Left hindlimb (tissue), 1 donor: ENCODE measurements around the gene CD4.

ENCODE experiments used
- DNase-seq: peaks from one replicate; pipeline ENCODE4 v3.0.0-alpha.2; 2018

CD4 gene

DNA sequence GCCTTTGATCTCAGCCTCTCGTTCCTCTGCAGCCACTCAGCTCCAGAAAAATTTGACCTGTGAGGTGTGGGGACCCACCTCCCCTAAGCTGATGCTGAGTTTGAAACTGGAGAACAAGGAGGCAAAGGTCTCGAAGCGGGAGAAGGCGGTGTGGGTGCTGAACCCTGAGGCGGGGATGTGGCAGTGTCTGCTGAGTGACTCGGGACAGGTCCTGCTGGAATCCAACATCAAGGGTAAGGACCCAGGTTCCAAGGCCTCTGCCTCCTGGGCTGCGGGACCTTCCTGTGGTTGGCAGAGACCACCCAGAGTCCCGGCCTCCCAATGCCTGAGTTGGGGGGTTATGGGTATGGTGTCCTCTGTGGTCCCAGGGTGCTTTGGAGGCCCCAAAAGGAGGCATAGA lies 27.8 kb downstream of the CD4 start:
- DNase-seq: no peak

DNA sequence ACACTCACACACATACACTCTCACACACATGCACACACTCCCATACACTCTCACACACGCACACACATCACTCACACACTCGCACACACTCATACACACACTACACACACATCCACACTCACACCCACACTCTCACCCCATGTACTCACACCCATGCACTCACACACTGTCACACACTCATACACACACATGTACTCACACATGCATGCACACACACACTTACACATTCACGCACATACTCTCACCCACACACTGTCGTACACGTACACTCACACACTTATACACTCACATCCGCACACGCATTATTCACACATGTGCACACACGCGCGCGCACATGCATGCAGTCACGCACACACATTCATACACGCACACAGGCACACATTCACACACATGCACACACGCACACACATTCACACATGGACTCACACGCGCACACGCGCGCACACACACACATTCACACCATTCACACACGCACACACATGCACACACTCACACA lies 28.4 kb downstream of the CD4 start:
- DNase-seq: no peak

DNA sequence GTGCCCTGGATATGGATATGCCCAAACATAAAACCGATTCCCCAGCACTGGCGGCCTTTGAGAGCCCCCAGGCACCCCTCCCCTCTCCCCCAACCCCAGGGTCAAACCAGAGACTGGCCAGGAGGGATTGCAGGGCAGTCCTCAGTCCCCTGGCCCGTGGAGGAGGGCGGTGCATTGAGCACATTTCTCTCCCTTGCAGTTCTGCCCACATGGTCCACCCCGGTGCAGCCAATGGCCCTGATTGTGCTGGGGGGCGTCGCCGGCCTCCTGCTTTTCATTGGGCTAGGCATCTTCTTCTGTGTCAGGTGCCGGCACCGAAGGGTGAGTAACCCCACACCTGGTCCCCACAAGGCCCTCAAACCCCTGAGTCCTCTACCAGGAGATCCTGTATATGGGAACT lies 28.9 kb downstream of the CD4 start:
- DNase-seq: no peak

DNA sequence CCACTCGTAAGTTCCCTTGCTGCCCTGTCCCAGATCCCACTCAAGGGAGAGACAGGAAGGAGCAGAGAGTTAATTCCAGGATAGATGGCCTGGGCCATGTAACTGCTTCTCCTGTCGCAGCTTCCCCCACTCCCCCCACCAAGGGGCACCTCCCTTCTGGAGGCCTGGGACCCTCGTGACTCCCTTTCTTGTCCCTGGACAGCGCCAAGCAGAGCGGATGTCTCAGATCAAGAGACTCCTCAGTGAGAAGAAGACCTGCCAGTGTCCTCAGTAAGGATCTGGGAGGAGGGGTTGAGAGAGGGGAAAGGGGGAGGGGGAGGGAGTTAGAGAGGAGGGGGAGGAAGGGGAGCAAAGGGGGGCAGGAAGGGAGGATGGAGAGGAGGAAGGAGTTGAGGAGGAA lies 29.3 kb downstream of the CD4 start:
- DNase-seq: no peak

DNA sequence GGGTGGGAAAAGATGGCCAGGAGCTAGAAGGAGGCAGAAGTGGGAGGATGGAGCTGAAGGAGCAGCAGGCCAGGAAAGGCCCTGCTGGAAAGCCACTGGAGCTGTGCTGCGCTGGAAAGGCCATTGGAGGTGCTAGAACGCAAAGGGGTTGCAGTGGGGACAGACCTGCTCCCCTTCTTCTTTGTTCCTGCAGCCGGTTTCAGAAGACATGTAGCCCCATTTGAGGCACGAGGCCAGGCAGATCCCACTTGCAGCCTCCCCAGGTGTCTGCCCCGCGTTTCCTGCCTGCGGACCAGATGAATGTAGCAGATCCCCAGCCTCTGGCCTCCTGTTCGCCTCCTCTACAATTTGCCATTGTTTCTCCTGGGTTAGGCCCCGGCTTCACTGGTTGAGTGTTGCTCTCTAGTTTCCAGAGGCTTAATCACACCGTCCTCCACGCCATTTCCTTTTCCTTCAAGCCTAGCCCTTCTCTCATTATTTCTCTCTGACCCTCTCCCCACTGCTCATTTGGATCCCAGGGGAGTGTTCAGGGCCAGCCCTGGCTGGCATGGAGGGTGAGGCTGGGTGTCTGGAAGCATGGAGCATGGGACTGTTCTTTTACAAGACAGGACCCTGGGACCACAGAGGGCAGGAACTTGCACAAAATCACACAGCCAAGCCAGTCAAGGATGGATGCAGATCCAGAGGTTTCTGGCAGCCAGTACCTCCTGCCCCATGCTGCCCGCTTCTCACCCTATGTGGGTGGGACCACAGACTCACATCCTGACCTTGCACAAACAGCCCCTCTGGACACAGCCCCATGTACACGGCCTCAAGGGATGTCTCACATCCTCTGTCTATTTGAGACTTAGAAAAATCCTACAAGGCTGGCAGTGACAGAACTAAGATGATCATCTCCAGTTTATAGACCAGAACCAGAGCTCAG lies 30.0 kb downstream of the CD4 start:
- DNase-seq: no peak

DNA sequence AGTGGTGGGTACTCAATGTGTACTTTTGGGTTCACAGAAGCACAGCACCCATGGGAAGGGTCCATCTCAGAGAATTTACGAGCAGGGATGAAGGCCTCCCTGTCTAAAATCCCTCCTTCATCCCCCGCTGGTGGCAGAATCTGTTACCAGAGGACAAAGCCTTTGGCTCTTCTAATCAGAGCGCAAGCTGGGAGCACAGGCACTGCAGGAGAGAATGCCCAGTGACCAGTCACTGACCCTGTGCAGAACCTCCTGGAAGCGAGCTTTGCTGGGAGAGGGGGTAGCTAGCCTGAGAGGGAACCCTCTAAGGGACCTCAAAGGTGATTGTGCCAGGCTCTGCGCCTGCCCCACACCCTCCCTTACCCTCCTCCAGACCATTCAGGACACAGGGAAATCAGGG lies 30.8 kb downstream of the CD4 start:
- DNase-seq: no peak

DNA sequence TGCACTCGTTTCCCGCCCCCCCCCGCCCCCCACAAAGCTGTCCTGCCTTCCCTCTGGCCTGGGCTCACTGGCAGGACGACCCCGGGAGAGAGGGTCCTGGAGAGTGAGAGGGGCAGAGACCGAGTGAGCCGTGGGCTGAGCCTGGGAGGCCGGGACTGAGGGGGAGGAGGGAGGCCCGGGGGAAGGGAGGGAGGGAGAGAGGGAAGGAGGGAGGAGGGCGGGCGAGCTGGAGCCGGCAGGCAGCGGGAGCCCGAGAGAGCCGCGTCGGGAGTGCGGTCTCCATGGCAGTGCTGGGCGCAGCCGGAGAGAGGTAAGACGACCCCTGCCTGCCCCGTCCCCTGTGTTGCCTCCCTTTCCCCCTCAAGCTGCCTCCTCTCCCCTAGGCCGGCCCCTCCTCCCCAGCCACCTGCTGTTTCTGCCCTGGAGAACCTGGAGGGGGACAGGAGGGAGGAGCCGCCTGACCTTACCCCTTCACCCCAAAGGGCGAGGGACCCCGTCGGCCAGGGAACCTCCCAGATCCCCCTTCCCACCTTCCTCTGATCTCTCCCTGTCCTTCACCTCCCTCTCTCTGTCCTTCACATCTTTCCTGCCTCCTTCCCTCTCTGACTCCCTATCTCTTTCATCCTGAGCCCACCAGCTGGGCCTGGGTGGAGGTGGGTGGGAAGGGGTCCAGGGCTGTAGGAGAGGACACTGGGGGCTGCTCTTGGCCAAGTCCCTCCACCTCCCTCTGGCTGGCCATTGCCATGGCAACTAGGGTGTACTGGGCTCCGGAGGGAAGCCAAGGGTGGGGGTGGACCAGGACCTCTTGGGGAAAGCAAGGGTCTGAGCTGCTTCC lies 32.5 kb downstream of the CD4 start, which contains the start of gene GPR162:
Gene GPR162, plus strand, starts transcription at position 231 of the 835 bp plus-strand sequence. CDS start 2,078 bp downstream, outside the sequence.
- peak; percentile 90 for DNase-seq

DNA sequence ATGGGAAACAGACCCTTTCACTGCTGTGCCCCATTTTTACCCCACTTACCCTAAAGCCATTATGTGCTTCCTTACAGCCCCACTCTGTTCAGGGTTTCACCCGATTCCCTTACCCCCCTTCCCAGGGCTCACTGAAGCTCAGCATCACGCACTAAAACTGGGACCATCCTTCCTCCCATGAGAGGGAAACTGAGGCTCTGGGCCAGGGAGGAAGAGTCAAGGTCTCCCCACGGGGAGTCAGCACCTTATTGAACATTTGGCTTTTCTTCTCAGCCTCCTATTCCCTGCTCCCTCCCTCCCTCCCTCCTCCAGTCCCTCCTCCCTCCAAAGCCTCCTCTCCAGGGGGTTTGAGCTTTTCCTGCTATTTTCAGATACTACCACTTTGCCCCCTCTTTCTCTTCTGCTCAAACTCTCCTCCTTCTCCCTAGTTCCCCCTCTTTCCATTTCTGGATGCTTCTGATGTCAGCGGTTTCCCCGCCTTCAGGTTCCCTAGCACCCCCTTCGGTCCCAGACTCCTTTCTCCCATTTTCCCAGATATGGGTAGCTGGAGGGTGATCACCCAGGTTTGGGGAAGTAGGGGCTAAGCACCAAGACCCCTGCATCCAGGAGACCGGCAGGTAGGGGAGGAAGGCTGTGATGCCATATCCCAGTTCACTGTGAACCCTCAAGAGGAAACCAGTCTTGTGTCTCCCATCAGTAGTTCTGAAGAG lies 33.3 kb downstream of the CD4 start:
- DNase-seq: peak; percentile 35

DNA sequence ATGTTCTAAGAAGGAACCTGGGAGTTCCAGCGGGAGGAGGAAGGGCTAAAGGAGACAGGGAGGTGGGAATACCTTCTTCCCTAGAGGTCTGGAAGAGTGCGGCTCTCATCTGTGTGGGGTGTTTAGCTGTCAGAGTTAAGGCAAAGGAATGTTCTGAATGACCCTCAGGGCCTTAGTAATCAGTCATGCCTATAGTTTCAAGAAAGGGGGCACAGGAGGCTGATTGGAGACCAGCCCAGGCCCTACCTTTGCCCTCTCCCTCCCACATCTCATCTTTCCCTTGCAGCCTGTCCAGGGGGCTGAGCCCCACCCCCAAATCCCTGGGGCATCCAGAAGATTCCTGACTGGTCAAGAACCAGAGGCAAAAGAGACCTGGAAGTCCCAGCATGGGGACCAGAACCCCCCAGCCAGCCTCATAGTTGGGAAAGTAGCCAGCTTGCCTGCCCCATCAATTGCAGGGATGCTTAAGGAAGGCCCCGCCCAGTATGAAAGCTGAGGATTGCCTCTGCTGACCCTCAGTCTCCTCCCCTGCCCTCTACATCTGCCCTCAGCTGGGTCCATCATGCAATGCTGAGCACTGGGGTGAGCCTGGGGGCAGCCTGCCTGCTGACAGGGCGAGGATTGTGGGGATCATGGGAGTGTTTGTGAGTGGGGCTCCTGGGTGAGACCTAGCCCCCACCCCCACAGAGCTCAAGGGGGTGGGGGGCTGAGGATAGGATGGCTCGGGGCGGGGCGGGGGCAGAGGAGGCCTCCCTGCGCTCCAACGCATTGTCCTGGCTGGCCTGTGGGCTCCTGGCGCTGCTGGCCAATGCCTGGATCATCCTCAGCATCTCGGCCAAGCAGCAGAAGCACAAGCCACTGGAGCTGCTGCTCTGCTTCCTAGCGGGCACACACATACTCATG lies 34.1 kb downstream of the CD4 start:
- peak; percentile 39 for DNase-seq

DNA sequence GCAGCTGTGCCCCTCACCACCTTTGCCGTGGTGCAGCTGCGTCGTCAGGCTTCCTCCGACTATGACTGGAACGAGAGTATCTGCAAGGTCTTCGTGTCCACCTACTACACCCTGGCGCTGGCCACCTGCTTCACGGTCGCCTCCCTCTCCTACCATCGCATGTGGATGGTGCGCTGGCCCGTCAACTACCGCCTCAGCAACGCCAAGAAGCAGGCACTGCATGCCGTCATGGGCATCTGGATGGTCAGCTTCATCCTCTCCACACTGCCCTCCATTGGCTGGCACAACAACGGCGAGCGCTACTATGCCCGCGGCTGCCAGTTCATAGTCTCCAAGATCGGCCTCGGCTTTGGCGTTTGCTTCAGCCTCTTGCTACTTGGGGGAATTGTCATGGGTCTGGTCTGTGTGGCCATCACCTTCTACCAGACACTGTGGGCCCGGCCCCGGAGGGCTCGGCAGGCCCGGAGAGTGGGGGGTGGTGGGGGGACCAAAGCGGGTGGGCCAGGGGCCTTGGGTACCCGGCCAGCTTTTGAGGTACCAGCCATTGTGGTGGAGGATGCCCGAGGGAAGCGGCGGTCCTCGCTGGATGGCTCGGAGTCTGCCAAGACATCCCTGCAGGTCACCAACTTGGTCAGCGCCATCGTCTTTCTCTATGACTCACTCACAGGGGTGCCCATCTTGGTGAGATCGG lies 34.9 kb downstream of the CD4 start:
- no peak for DNase-seq

DNA sequence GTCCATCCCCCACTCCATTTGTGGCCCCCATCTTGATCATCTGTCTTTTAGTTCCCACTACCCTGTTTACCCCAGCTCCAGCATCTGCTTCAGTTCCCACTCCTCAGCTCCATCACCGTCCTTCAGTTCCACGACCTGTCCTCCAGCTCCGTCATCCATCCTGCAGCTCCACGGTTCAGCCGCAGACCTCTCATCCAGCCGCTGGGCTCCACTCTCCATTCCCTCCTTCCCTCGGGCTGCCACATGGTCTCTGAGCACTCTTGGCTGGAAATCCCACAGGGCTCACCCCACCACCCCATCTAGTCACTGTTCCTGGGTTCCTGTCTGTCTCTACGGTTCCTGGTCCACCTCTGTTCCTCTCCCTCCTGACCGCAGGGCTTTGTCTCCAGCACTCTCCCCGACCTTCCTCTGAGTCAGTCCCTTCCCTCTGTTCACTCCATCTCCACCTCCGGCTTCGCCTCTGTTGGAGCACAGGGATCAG lies 35.6 kb downstream of the CD4 start:
- no peak for DNase-seq

DNA sequence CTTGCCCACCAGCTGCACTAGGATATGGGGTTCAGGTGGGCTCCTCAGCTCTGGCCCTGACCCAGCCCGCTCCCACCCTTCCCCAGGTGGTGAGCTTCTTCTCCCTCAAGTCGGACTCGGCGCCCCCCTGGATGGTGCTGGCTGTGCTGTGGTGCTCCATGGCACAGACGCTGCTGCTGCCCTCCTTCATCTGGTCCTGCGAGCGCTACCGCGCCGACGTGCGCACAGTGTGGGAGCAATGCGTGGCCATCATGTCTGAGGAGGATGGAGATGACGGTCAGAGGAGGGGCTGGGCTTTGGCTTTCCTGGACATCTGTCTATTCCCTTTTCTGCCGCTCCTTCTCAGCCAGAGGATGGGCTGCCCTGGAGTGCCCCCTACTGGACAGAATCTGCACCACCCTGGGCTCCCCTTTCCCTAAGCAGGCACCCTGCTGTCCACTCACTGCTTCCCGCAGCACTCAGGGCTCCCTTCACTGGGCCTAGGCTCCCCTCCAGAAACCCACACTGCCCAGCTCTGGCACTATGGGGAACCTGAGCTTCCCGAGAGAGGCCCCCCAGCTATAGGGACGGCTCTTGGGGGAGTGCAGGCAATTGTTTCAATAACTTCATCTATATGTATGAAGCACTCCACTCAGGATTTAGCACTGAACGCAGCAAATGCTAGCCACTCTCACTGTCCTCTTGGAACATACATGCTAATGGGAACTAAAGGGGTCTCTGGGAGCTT lies 36.2 kb downstream of the CD4 start:
- DNase-seq: peak; percentile 92

DNA sequence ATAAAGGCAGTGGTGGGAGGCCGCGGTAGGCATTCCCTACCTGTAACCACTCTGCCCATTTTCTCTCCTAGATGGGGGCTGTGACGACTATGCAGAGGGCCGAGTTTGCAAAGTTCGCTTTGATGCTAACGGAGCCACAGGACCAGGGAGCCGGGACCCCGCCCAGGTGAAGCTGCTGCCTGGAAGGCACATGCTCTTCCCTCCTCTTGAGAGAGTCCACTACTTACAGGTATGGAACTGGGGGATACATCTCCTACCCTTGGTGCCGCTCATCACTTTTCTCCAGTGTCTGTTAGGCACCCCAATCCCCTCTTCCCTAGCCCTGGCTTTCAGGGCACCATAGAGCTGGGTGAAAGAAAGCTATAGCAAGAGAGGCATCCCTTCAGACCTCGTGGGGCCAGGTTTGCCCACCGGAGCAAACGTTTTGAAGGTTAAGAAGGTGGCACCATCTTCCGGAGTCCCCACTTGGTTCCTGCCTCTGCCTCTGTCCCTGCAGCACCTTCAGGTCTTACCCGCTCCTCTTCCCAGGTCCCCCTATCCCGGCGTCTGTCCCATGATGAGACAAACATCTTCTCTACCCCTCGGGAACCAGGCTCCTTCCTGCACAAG lies 36.9 kb downstream of the CD4 start:
- DNase-seq: peak; percentile 30

DNA sequence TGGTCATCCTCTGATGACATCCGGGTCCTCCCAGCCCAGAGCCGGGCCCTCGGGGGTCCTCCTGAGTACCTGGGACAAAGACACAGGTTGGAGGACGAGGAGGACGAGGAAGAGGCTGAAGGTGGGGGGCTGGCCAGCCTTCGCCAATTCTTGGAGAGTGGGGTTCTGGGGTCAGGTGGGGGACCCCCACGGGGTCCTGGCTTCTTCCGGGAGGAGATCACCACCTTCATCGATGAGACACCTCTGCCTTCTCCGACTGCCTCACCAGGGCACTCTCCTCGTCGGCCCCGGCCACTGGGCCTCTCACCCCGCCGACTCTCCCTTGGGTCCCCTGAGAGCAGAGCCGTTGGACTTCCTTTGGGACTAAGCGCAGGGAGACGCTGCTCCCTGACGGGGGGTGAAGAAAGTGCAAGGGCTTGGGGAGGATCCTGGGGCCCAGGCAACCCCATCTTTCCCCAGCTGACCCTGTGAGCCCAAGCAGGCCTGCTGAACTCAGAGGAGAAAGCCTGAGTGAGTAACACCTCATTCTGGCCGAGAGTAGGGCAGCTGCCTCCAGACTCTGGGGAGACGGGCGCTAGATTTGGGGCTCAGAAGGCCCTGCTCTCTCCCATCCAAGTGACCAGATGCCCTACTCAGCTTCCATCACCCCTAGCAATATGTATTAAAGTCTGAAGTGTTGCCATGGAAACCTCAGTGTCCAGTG lies 37.6 kb downstream of the CD4 start:
- DNase-seq: peak; percentile 48

DNA sequence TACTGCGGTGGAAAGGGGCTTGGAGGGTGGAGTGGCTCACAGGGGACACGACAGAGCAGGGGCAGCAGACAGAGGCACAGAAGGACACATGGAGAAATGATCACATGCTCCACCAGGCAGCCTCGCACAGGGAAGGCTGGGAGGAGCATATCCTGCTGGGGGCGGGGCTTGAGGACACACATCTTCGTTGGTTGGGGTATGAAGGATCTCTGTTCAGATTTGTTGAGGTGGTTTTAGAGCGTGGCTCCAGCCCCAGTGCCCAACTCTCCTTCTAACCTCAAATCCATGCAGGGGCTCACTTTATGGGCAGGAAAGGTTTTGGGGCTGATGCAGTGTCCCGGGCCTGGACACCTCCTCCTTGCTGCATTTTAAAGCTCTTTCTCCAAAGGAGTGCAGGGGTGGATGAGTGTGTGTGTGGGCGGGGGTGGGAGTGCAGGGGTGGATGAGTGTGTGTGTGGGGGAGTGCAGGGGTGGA lies 38.1 kb downstream of the CD4 start:
- peak; percentile 90 for DNase-seq

DNA sequence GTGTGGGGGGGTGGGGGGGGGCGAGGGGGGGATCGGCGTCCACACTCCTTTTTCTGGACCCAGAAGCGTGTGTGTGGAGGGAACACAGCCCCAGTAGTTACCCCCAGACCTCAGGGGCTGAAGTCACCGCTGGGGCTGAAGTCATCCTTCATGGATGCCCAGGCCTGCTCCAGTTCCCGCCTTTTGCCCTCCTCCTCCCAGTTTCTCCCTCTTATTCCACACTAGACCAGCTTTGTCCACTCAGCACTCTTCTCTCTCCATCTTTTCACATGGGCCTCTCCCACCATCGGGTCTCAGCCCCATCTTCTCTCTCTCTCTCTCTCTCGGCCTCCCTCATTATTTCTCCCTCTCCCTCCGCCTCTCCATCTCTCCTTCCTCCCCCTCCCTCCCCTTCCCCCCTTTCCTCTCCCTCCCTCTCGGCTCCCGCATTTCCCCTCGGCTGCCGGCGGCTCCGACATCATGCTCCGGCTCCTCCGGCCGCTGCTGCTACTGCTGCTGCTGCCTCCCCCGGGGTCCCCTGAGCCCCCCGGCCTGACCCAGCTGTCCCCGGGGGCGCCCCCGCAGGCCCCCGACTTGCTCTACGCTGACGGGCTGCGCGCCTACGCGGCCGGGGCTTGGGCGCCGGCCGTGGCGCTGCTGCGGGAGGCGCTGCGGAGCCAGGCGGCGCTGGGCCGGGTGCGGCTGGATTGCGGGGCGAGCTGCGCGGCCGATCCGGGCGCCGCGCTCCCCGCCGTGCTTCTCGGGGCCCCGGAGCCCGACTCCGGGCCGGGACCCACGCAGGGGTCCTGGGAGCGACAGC lies 38.9 kb downstream of the CD4 start, which contains the start of gene P3H3:
Gene P3H3, plus strand, starts transcription at position 426 of the 799 bp plus-strand sequence. Its CDS starts 34 bp downstream, at position 460.
- peak; percentile 78 for DNase-seq

DNA sequence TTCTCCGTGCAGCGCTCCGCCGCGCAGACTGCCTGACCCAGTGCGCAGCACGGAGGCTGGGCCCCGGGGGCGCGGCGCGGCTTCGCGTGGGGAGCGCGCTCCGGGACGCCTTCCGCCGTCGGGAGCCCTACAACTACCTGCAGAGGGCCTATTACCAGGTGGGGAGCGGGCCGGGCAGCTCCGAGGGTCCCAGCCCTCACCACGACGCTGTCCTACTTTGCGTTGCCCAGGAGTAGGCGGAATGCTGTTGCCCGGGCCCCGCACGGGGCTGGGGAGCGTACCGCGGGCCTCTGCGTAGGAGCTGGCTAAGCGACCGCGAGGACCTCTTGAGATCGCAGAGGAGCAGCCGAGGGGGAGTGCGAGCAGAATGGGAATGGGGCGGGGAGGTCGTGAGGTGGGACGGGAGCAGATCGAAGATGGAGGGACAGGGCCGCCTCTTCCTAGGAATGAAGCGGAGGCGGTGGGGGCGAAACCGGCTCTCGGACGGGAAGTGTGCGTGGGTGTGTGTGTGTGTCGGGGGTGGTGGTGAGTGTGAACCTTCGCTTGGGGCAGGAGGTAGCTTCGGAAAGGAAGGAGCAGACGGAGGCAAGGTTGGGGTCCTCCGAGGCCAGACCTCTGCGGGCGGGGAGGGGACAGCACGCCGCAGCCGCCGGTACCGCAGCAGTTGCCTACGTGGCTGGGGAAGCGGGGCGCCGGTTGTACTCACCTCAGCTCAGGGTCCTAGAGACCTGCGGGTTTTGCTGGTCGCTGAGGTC lies 39.6 kb downstream of the CD4 start:
- peak; percentile 79 for DNase-seq
